ENCODE results near the gene AFF2.

AFF2 gene

GRCh38 chrX:148768296-148768695 is 267.9 kb downstream of the AFF2 start:
- Histone ChIP-seq H3K4me1 (ENCODE audit: control insufficient read depth, low read depth, low read length) (no peaks in the 10 kb centered on the region), H3K9me3 (ENCODE audit: control insufficient read depth, low read depth, low read length) (peaks cover 18% of the 10 kb centered on the region), H3K27me3 (ENCODE audit: control insufficient read depth, insufficient read depth, low read length) (no peaks in the 10 kb centered on the region), H3K36me3 (ENCODE audit: control insufficient read depth, low read depth, low read length) (no peaks in the 10 kb centered on the region), H3K9ac (ENCODE audit: low read length) (no peak overlapping the region), H3K27ac (ENCODE audit: low read length) (no peak overlapping the region), H3K4me3 (ENCODE audit: low read length) (no peak overlapping the region)

GRCh38 chrX:148771440-148771839 is 271.0 kb downstream of the AFF2 start:
- H3K4me3 ChIP-seq (ENCODE audit: low read length), result no peak overlapping the region
- no peaks in the 10 kb centered on the region for H3K27me3 ChIP-seq (ENCODE audit: control insufficient read depth, insufficient read depth, low read length)
- H3K9me3 ChIP-seq (ENCODE audit: control insufficient read depth, low read depth, low read length), result peaks cover 7% of the 10 kb centered on the region
- no peaks in the 10 kb centered on the region for H3K36me3 ChIP-seq (ENCODE audit: control insufficient read depth, low read depth, low read length)
- H3K9ac ChIP-seq (ENCODE audit: low read length), result no peak overlapping the region
- no peaks in the 10 kb centered on the region for H3K4me1 ChIP-seq (ENCODE audit: control insufficient read depth, low read depth, low read length)
- H3K27ac ChIP-seq (ENCODE audit: low read length), result no peak overlapping the region

DNA sequence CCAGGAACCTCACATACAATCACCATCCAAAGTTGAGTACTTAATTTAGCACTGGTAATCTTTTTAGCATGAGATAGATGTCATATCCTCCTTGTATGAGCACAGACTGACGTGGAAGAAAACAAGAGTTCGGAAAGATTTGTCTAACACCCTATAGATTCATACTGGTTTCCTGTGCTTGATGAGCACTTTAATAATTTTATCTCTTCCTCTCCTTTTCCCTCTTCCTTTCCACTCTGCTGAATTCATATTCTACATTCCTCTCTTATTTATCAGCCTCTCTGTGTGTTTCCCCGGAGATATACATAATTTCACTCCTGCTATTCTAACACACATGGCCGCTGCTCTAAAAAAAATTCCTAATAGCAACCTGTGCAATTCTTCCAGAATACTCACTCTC is 273.9 kb downstream of the AFF2 start:
- no peak overlapping the region for H3K4me3 ChIP-seq (ENCODE audit: low read length)
- H3K9me3 ChIP-seq (ENCODE audit: control insufficient read depth, low read depth, low read length), result no peaks in the 10 kb centered on the region
- no peak overlapping the region for H3K9ac ChIP-seq (ENCODE audit: low read length)
- no peaks in the 10 kb centered on the region for H3K4me1 ChIP-seq (ENCODE audit: control insufficient read depth, low read depth, low read length)
- no peaks in the 10 kb centered on the region for H3K36me3 ChIP-seq (ENCODE audit: control insufficient read depth, low read depth, low read length)
- no peaks in the 10 kb centered on the region for H3K27me3 ChIP-seq (ENCODE audit: control insufficient read depth, insufficient read depth, low read length)
- H3K27ac ChIP-seq (ENCODE audit: low read length), result no peak overlapping the region

- H3K36me3 ChIP-seq (ENCODE audit: control insufficient read depth, low read depth, low read length), result no peaks in the 10 kb centered on the region
- peaks cover 6% of the 10 kb centered on the region for H3K9me3 ChIP-seq (ENCODE audit: control insufficient read depth, low read depth, low read length)
- H3K4me3 ChIP-seq (ENCODE audit: low read length), result no peak overlapping the region
- H3K4me1 ChIP-seq (ENCODE audit: control insufficient read depth, low read depth, low read length), result peaks cover 5% of the 10 kb centered on the region
- H3K27me3 ChIP-seq (ENCODE audit: control insufficient read depth, insufficient read depth, low read length), result no peaks in the 10 kb centered on the region
- no peak overlapping the region for H3K9ac ChIP-seq (ENCODE audit: low read length)
- no peak overlapping the region for H3K27ac ChIP-seq (ENCODE audit: low read length)
Observed at GRCh38 chrX:148784137-148784536, 283.7 kb downstream of the AFF2 start.

DNA sequence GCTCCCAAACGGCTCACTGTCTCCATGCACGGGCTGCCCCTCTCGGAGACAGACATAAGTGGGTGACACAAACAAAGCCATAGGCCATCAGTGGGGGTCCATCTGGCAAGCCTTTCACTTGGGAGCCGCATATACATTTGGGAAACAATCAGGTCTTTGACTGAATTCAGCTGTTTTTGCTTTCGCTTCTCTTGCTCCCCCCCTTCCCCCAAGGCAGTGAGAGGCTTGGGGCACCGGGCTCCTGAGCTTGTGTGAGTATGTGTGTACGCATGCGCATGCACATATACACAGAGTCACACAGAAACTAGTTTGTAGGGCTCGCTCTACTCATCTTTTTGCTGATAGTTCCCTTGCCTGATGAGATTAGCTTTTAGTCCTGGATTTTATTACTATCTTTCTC is 284.4 kb downstream of the AFF2 start:
- Histone ChIP-seq H3K4me1 (ENCODE audit: control insufficient read depth, low read depth, low read length) (peaks cover 5% of the 10 kb centered on the region), H3K36me3 (ENCODE audit: control insufficient read depth, low read depth, low read length) (no peaks in the 10 kb centered on the region), H3K9me3 (ENCODE audit: control insufficient read depth, low read depth, low read length) (peaks cover 6% of the 10 kb centered on the region), H3K9ac (ENCODE audit: low read length) (no peak overlapping the region), H3K27me3 (ENCODE audit: control insufficient read depth, insufficient read depth, low read length) (no peaks in the 10 kb centered on the region), H3K27ac (ENCODE audit: low read length) (no peak overlapping the region), H3K4me3 (ENCODE audit: low read length) (no peak overlapping the region)

DNA sequence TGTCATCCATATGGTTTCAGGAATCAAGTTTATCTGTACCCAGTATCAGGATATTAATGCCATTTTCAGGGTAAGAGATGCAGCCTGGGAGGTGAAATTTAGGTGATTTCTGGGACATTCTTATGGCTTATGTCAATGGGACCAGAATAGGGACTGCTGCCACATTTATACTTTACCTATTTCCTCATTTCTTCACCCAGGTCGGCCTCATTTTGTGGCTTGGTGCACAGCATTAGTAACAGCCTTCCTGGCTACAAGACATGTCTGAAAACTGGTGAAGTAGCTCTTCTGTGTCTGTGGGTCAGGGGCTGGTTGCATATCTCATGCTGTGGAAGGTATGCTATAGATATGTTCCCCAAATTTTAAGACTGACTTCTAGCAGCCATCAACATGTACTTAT is 284.8 kb downstream of the AFF2 start:
- H3K4me3 ChIP-seq (ENCODE audit: low read length), result no peak overlapping the region
- no peak overlapping the region for H3K27ac ChIP-seq (ENCODE audit: low read length)

DNA sequence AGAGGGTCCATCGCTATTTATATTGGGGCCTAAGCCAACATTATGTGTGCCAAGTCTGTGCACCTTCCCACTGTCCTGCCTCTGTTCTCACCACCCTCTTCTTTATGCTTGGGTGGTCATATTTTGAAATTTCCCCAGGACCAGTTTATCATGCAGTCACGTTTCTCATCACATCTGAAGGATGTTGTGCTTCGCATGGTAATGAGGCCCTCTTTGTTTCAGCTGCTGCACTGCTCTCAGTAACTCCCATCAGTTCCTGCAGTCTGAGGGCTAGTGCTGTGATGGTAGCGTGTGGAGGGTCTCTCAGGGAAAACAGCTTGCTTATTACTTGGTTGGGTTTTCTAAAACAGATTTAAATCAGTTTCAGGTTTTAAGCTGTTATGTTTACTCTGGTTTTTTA is 288.0 kb downstream of the AFF2 start:
- Histone ChIP-seq H3K9ac (ENCODE audit: low read length) (no peak overlapping the region), H3K27me3 (ENCODE audit: control insufficient read depth, insufficient read depth, low read length) (no peaks in the 10 kb centered on the region), H3K9me3 (ENCODE audit: control insufficient read depth, low read depth, low read length) (peaks cover 7% of the 10 kb centered on the region), H3K36me3 (ENCODE audit: control insufficient read depth, low read depth, low read length) (no peaks in the 10 kb centered on the region), H3K27ac (ENCODE audit: low read length) (no peak overlapping the region), H3K4me1 (ENCODE audit: control insufficient read depth, low read depth, low read length) (peaks cover 5% of the 10 kb centered on the region), H3K4me3 (ENCODE audit: low read length) (no peak overlapping the region)

More for the DNA sequence above, 284.8 kb downstream of the AFF2 start:
- Histone ChIP-seq H3K27me3 (ENCODE audit: control insufficient read depth, insufficient read depth, low read length) (no peaks in the 10 kb centered on the region), H3K4me1 (ENCODE audit: control insufficient read depth, low read depth, low read length) (peaks cover 5% of the 10 kb centered on the region), H3K9me3 (ENCODE audit: control insufficient read depth, low read depth, low read length) (peaks cover 6% of the 10 kb centered on the region), H3K36me3 (ENCODE audit: control insufficient read depth, low read depth, low read length) (no peaks in the 10 kb centered on the region), H3K9ac (ENCODE audit: low read length) (no peak overlapping the region)

GRCh38 chrX:148794350-148794749 is 293.9 kb downstream of the AFF2 start:
- no peak overlapping the region for H3K4me3 ChIP-seq (ENCODE audit: low read length)
- no peaks in the 10 kb centered on the region for H3K27me3 ChIP-seq (ENCODE audit: control insufficient read depth, insufficient read depth, low read length)
- H3K36me3 ChIP-seq (ENCODE audit: control insufficient read depth, low read depth, low read length), result no peaks in the 10 kb centered on the region
- no peak overlapping the region for H3K9ac ChIP-seq (ENCODE audit: low read length)
- peaks cover 9% of the 10 kb centered on the region for H3K9me3 ChIP-seq (ENCODE audit: control insufficient read depth, low read depth, low read length)
- H3K27ac ChIP-seq (ENCODE audit: low read length), result no peak overlapping the region
- no peaks in the 10 kb centered on the region for H3K4me1 ChIP-seq (ENCODE audit: control insufficient read depth, low read depth, low read length)

GRCh38 chrX:148804579-148805355 is 304.4 kb downstream of the AFF2 start:
- no peaks in the 10 kb centered on the region for H3K36me3 ChIP-seq (ENCODE audit: control insufficient read depth, low read depth, low read length)
- no peak overlapping the region for H3K27ac ChIP-seq (ENCODE audit: low read length)
- no peaks in the 10 kb centered on the region for H3K4me1 ChIP-seq (ENCODE audit: control insufficient read depth, low read depth, low read length)
- no peak overlapping the region for H3K9ac ChIP-seq (ENCODE audit: low read length)
- peaks cover 14% of the 10 kb centered on the region for H3K9me3 ChIP-seq (ENCODE audit: control insufficient read depth, low read depth, low read length)
- peaks cover 49% of the 10 kb centered on the region for H3K27me3 ChIP-seq (ENCODE audit: control insufficient read depth, insufficient read depth, low read length)
- H3K4me3 ChIP-seq (ENCODE audit: low read length), result no peak overlapping the region

DNA sequence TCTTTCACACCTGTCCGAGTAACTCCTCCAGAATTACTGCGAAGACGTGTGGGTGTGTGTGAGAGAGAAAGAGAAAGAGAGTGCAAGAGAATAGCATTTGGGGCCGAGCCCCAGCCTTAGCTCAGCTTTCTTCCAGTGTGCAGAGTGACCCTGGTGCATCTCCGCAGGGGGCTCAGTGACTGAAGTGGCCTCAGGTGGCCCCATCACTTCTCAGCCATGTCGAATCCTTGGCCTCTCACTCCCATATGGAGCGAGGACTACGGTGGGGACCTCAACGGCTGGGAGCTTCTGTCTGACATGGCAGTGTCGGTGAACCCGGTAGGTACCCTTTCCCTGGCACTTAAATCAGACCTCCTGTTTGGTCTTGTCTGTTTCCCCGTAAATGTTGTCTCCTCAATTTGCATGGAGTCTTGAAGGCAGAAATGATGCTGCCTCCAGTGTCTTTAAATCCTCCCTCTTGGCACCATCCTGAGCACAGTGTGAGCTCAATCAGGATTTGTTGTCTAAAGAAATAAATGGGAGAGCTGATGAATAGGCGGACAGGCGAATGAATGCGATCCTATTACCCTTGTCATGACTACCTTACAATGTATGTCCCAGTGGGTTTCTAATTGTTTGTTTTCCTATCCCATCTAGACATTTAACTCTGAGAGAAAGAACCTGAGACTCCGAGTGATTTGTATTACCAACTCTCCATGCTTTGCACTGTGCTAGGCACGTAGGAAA is 305.9 kb downstream of the AFF2 start:
- H3K9me3 ChIP-seq (ENCODE audit: control insufficient read depth, low read depth, low read length), result peaks cover 8% of the 10 kb centered on the region

DNA sequence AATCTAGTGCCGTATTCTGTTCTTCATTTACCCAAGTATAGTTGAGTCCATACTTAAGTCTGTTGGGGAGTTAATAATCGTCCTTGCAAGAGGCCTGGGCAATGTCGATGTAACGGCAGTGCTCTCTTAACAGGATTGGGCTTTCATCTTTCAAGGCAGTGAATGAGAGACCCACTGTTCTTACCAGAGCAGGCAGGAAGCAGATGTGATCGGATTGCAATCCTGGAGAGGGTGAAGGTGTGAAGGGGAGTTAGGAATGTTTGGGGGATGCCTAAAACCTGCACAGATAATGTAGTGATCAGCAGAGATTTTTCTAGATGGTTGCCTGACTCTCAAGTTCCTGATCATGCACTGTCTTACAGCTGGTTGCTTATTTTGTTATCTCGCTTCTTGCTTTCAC is 308.4 kb downstream of the AFF2 start:
- no peaks in the 10 kb centered on the region for H3K4me1 ChIP-seq (ENCODE audit: control insufficient read depth, low read depth, low read length)
- no peak overlapping the region for H3K27ac ChIP-seq (ENCODE audit: low read length)
- no peak overlapping the region for H3K4me3 ChIP-seq (ENCODE audit: low read length)
- H3K9me3 ChIP-seq (ENCODE audit: control insufficient read depth, low read depth, low read length), result peaks cover 8% of the 10 kb centered on the region
- peaks cover 48% of the 10 kb centered on the region for H3K27me3 ChIP-seq (ENCODE audit: control insufficient read depth, insufficient read depth, low read length)
- H3K36me3 ChIP-seq (ENCODE audit: control insufficient read depth, low read depth, low read length), result no peaks in the 10 kb centered on the region
- no peak overlapping the region for H3K9ac ChIP-seq (ENCODE audit: low read length)

More for the DNA sequence above, 305.9 kb downstream of the AFF2 start:
- Histone ChIP-seq H3K27me3 (ENCODE audit: control insufficient read depth, insufficient read depth, low read length) (peaks cover 49% of the 10 kb centered on the region), H3K9ac (ENCODE audit: low read length) (no peak overlapping the region), H3K36me3 (ENCODE audit: control insufficient read depth, low read depth, low read length) (no peaks in the 10 kb centered on the region), H3K27ac (ENCODE audit: low read length) (no peak overlapping the region), H3K4me3 (ENCODE audit: low read length) (peak overlapping the region; percentile 31), H3K4me1 (ENCODE audit: control insufficient read depth, low read depth, low read length) (no peaks in the 10 kb centered on the region)

GRCh38 chrX:148811236-148811635 is 310.8 kb downstream of the AFF2 start:
- H3K9ac ChIP-seq (ENCODE audit: low read length), result no peak overlapping the region
- no peak overlapping the region for H3K27ac ChIP-seq (ENCODE audit: low read length)
- peaks cover 11% of the 10 kb centered on the region for H3K9me3 ChIP-seq (ENCODE audit: control insufficient read depth, low read depth, low read length)
- no peaks in the 10 kb centered on the region for H3K4me1 ChIP-seq (ENCODE audit: control insufficient read depth, low read depth, low read length)
- peaks cover 24% of the 10 kb centered on the region for H3K27me3 ChIP-seq (ENCODE audit: control insufficient read depth, insufficient read depth, low read length)
- no peak overlapping the region for H3K4me3 ChIP-seq (ENCODE audit: low read length)
- H3K36me3 ChIP-seq (ENCODE audit: control insufficient read depth, low read depth, low read length), result no peaks in the 10 kb centered on the region

All from iPS-18a (cell line).